COLO668 (cell line): ENCODE results near the gene ARL4D.
"Not testable (repeated sequence)": the region's sequence is repeated elsewhere in the genome, so short reads cannot be mapped to it uniquely, and the experiment has no call there.

Experiments
- DNase-seq: peaks from one replicate; lab custom pipeline; 2025; ENCODE audit not compliant: unreplicated experiment; lab: John Stamatoyannopoulos, UW

The ARL4D gene

GRCh38 chr17:43393944-43394482 is 4.8 kb upstream of the ARL4D start:
- DNase-seq = peak; percentile 39

GRCh38 chr17:43394696-43395095 is 4.1 kb upstream of the ARL4D start:
- not testable (repeated sequence) for DNase-seq

- DNase-seq = no peak
These were observed 3.6 kb upstream of the ARL4D start for GRCh38 chr17:43395165-43395564.

- DNase-seq = no peak
These were observed 2.2 kb upstream of the ARL4D start for GRCh38 chr17:43396491-43397060.

- no peak for DNase-seq
These were observed 1.1 kb downstream of the ARL4D start for GRCh38 chr17:43399839-43400328.

GRCh38 chr17:43400943-43401717 is 2.3 kb downstream of the ARL4D start:
- DNase-seq = no peak

GRCh38 chr17:43402078-43402477 is 3.3 kb downstream of the ARL4D start:
- DNase-seq = no peak

- no peak for DNase-seq
These were observed 3.8 kb downstream of the ARL4D start for GRCh38 chr17:43402567-43402966.

- no peak for DNase-seq
These were observed 5.1 kb downstream of the ARL4D start for GRCh38 chr17:43403846-43404245.

- no peak for DNase-seq
These were observed 7.1 kb downstream of the ARL4D start for GRCh38 chr17:43405861-43406260.

GRCh38 chr17:43406676-43407645 is 8.2 kb downstream of the ARL4D start:
- no peak for DNase-seq

- no peak for DNase-seq
These were observed 10.3 kb downstream of the ARL4D start for GRCh38 chr17:43409131-43409530.

GRCh38 chr17:43410557-43411368 is 12.0 kb downstream of the ARL4D start:
- DNase-seq = no peak

GRCh38 chr17:43411369-43411677 is 12.5 kb downstream of the ARL4D start:
- DNase-seq = no peak

- no peak for DNase-seq
These were observed 13.0 kb downstream of the ARL4D start for GRCh38 chr17:43411749-43412148.

- no peak for DNase-seq
These were observed 13.4 kb downstream of the ARL4D start for GRCh38 chr17:43412166-43412565.

GRCh38 chr17:43416998-43417890 is 18.5 kb downstream of the ARL4D start:
- no peak for DNase-seq

- no peak for DNase-seq
These were observed 19.9 kb downstream of the ARL4D start for GRCh38 chr17:43418441-43419374.
